ES-I3 (cell line): Measurements from ENCODE around the gene SRPK2.
"Not testable (repeated sequence)": the region's sequence is repeated elsewhere in the genome, so short reads cannot be mapped to it uniquely, and the experiment has no call there.

Source experiments
- H3K36me3 ChIP-seq: 2 replicates; pipeline ENCODE4 v1.6.1; 2013; ENCODE audit warnings: mild to moderate bottlenecking, low read length, control low read depth, moderate library complexity; ENCODE audit not compliant: insufficient read depth
- H3K4me1 ChIP-seq: 2 replicates; pipeline ENCODE4 v1.6.1; 2013; ENCODE audit warnings: mild to moderate bottlenecking, control low read depth, low read length; ENCODE audit not compliant: insufficient read depth
- H3K9ac ChIP-seq: 2 replicates; pipeline ENCODE4 v1.6.1; 2013; ENCODE audit warnings: low read depth, mild to moderate bottlenecking, low read length, moderate library complexity
- H3K9me3 ChIP-seq: 2 replicates; pipeline ENCODE4 v1.6.1; 2013; ENCODE audit warnings: mild to moderate bottlenecking, low read length, moderate library complexity; ENCODE audit not compliant: control insufficient read depth, insufficient read depth

The SRPK2 gene

GRCh38 chr7:105388356-105389087, at the start of gene SRPK2:
SRPK2 (minus strand) TSS chr7:105388921.
- Histone ChIP-seq H3K4me1 (no peaks in the 10 kb centered on the region), H3K9ac (peak within 1 kb of the TSS; percentile 93), H3K36me3 (peaks cover 6% of the 10 kb centered on the region; the same call in 1 of the 2 replicates), H3K9me3 (no peaks in the 10 kb centered on the region)

DNA sequence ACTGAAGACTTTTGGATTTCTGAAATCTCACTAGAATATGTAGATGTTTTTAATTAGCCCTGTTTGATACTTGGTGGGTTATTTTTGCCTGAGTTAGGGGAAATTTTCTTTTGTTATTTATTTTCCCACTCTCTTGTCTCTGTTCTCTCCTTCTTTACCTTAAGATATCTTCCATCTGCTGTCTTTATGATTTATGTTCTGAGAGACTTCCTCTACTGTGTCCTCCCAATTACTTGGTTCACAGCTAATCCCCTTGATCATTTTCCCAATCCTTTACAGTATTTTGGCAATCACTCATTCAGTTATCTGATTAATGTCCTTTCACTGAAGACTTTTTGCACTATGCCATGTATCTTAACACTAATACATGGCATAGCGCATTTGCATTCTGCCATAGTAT, 49.5 kb upstream of the SRPK2 start:
- Histone ChIP-seq H3K36me3 (no peaks in the 10 kb centered on the region), H3K9me3 (no peaks in the 10 kb centered on the region), H3K9ac (no peak overlapping the region), H3K4me1 (peaks cover 6% of the 10 kb centered on the region; the same call in 1 of the 2 replicates)

- H3K9ac ChIP-seq, H3K9me3 ChIP-seq, H3K4me1 ChIP-seq, H3K36me3 ChIP-seq: not testable (repeated sequence)
These were observed 48.6 kb upstream of the SRPK2 start for GRCh38 chr7:105437356-105437755.

- Histone ChIP-seq H3K36me3 (no peaks in the 10 kb centered on the region), H3K9ac (no peak overlapping the region), H3K4me1 (no peaks in the 10 kb centered on the region), H3K9me3 (no peaks in the 10 kb centered on the region)
These were observed 41.3 kb upstream of the SRPK2 start for GRCh38 chr7:105429746-105430612.

- Histone ChIP-seq H3K9me3 (no peaks in the 10 kb centered on the region), H3K4me1 (no peaks in the 10 kb centered on the region), H3K9ac (no peak overlapping the region), H3K36me3 (no peaks in the 10 kb centered on the region)
These were observed 38.0 kb upstream of the SRPK2 start for GRCh38 chr7:105426606-105427146.

DNA sequence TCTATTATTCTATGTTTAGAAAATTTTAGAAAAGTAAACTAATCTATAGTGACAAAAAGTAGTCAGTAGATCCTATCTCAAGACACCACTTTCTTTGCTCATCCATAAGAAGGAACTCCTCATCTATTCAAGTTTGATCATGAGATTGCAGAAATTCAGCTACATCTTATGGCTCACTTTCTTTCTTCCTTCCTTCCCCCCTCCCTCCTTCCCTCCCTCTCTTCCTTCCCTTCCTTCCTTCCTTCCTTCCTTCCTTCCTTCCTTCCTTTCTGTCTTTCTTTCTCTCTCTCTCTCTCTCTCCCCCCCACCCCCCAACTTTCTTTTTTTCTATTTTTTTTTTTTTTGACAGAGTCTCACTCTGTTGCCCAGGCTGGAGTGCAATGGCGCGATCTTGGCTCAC, 35.3 kb upstream of the SRPK2 start:
- H3K9ac ChIP-seq, result no peak overlapping the region
- no peaks in the 10 kb centered on the region for H3K4me1 ChIP-seq
- no peaks in the 10 kb centered on the region for H3K9me3 ChIP-seq
- H3K36me3 ChIP-seq, result no peaks in the 10 kb centered on the region

GRCh38 chr7:105413887-105414437, 25.2 kb upstream of the SRPK2 start:
- H3K36me3 ChIP-seq, result no peaks in the 10 kb centered on the region
- no peak overlapping the region for H3K9ac ChIP-seq
- no peaks in the 10 kb centered on the region for H3K9me3 ChIP-seq
- no peaks in the 10 kb centered on the region for H3K4me1 ChIP-seq

DNA sequence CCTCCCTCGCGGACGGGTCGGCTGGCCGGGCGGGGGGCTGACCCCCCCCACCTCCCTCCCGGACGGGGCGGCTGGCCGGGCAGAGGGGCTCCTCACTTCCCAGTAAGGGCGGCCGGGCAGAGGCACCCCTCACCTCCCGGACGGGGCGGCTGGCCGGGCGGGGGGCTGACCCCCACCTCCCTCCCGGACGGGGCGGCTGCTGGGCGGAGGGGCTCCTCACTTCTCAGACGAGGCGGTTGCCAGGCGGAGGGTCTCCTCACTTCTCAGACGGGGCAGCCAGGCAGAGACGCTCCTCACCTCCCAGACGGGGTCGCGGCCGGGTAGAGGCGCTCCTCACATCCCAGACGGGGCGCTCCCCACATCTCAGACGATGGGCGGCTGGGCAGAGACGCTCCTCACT, 22.1 kb upstream of the SRPK2 start:
- not testable (repeated sequence) for H3K9me3 ChIP-seq, H3K4me1 ChIP-seq, H3K9ac ChIP-seq, H3K36me3 ChIP-seq

DNA sequence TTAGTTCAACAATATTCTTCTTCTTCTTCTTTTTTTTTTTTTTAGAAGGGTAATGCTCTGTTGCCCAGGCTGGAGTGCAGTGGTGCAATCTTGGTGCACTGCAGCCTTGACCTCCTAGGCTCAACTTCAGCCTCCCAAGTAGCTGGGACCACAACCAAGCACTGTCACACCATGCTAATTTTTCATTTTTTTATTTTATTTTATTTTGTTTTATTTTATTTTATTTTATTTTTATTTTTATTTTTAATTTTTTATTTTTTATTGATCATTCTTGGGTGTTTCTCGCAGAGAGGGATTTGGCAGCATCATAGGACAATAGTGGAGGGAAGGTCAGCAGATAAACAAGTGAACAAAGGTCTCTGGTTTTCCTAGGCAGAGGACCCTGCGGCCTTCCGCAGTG, 21.1 kb upstream of the SRPK2 start:
- not testable (repeated sequence) for H3K36me3 ChIP-seq, H3K4me1 ChIP-seq, H3K9me3 ChIP-seq, H3K9ac ChIP-seq

GRCh38 chr7:105408791-105409410, 20.2 kb upstream of the SRPK2 start:
- H3K9me3 ChIP-seq, result no peaks in the 10 kb centered on the region

GRCh38 chr7:105403128-105403527, 14.4 kb upstream of the SRPK2 start:
- Histone ChIP-seq H3K4me1 (no peaks in the 10 kb centered on the region), H3K36me3 (no peaks in the 10 kb centered on the region)

More at GRCh38 chr7:105408791-105409410, 20.2 kb upstream of the SRPK2 start:
- Histone ChIP-seq H3K36me3 (no peaks in the 10 kb centered on the region), H3K9ac (no peak overlapping the region), H3K4me1 (no peaks in the 10 kb centered on the region)

DNA sequence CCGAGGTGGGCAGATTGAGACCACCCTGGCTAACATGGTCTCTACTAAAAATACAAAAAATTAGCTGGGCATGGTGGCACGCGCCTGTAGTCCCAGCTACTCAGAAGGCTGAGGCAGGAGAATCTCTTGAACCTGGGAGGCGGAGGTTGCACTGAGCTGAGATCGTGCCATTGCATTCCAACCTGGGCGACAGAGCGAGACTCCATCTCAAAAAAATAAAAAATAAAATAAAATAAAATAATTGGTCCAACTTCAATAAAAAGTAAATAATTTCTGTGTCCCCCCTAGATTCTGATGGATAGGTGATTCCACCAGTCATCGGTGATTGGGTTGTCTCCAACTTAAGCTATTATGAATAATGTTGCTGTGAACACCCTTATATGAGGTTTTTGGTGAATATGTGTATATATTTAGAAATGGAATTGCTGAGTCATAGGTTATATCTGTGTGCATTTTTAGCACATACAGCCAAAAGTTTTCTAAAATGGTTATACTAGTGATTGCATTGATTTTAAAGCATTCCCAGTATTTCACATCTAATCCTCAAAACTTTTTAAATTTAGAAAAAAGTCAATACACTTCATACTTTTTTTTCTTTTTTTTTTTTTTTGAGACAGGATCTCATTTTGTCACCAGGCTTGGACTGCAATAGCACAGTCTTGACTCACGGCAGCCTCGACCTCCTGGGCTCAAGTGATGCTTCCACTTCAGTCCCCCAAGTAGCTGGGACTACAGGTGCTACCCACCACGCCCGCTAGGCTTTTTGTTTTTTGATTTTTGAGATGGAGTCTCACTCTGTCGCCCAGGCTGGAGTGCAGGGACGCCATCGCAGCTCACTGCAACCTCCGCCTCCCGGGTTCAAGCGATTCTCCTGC, 13.7 kb upstream of the SRPK2 start:
- H3K9me3 ChIP-seq, result no peaks in the 10 kb centered on the region
- no peaks in the 10 kb centered on the region for H3K36me3 ChIP-seq
- H3K4me1 ChIP-seq, result no peaks in the 10 kb centered on the region
- no peak overlapping the region for H3K9ac ChIP-seq

More at GRCh38 chr7:105403128-105403527, 14.4 kb upstream of the SRPK2 start:
- Histone ChIP-seq H3K9ac (no peak overlapping the region), H3K9me3 (no peaks in the 10 kb centered on the region)

GRCh38 chr7:105399043-105399725, 10.5 kb upstream of the SRPK2 start:
- H3K4me1 ChIP-seq, result no peaks in the 10 kb centered on the region

More at GRCh38 chr7:105399043-105399725, 10.5 kb upstream of the SRPK2 start:
- no peaks in the 10 kb centered on the region for H3K36me3 ChIP-seq
- no peak overlapping the region for H3K9ac ChIP-seq
- 0 out of 2 replicates have a peak, but pooled peaks cover 3% of the 10 kb centered on the region for H3K9me3 ChIP-seq
